MM.1S (cell line): ENCODE data around the gene TMEM163.

Experiments
- DNase-seq: peaks from one replicate; pipeline ENCODE4 v3.0.0-alpha.2; 2015
- H2AFZ ChIP-seq: fragments of 300-600 bp; sonication (generic); 2 replicates; pipeline ENCODE4 v1.6.0; 2016; ENCODE audit warnings: antibody characterized with exemption, low read length
- H3F3A ChIP-seq: fragments of 300-600 bp; sonication (generic); 2 replicates; pipeline ENCODE4 v1.6.1; 2016; ENCODE audit warnings: mild to moderate bottlenecking, antibody characterized with exemption, low read length, moderate library complexity, mixed read lengths; ENCODE audit not compliant: insufficient read depth
- H3K27ac ChIP-seq: fragments of 300-600 bp; sonication (generic); 2 replicates; pipeline ENCODE4 v1.5.1; 2016; ENCODE audit warnings: mild to moderate bottlenecking, low read length
- H3K27me3 ChIP-seq: fragments of 300-600 bp; sonication (generic); replicated peaks from 2 replicates; pipeline ENCODE4 v1.6.0; 2016; ENCODE audit warnings: low read length; ENCODE audit not compliant: insufficient read depth
- H3K36me3 ChIP-seq: fragments of 300-600 bp; sonication (generic); replicated peaks from 2 replicates; pipeline ENCODE4 v1.6.1; 2016; ENCODE audit warnings: mild to moderate bottlenecking, low read length, mixed read lengths; ENCODE audit not compliant: insufficient read depth
- H3K4me1 ChIP-seq: fragments of 300-600 bp; sonication (generic); 2 replicates; pipeline ENCODE4 v1.6.1; 2016; ENCODE audit warnings: low read length, mixed read lengths
- H3K4me2 ChIP-seq: fragments of 300-600 bp; sonication (generic); 2 replicates; pipeline ENCODE4 v1.6.0; 2016; ENCODE audit warnings: low read depth, low read length
- H3K4me3 ChIP-seq: fragments of 300-600 bp; sonication (generic); 2 replicates; pipeline ENCODE4 v1.5.1; 2016; ENCODE audit warnings: low read length, mixed read lengths
- H3K79me2 ChIP-seq: fragments of 300-600 bp; sonication (generic); 2 replicates; pipeline ENCODE4 v1.6.1; 2016; ENCODE audit warnings: mixed run types, low read length, mixed read lengths
- H3K9ac ChIP-seq: fragments of 300-600 bp; sonication (generic); 2 replicates; pipeline ENCODE4 v1.6.1; 2016; ENCODE audit warnings: low read length, mixed read lengths
- H3K9me2 ChIP-seq: fragments of 300-600 bp; sonication (generic); replicated peaks from 2 replicates; pipeline ENCODE4 v1.6.1; 2016; ENCODE audit warnings: mild to moderate bottlenecking, low read length, mixed read lengths; ENCODE audit not compliant: insufficient read depth
- H3K9me3 ChIP-seq: fragments of 300-600 bp; sonication (generic); replicated peaks from 2 replicates; pipeline ENCODE4 v1.6.1; 2016; ENCODE audit warnings: mild to moderate bottlenecking, low read length, mixed read lengths; ENCODE audit not compliant: insufficient read depth
- H4K20me1 ChIP-seq: fragments of 300-600 bp; sonication (generic); 2 replicates; pipeline ENCODE4 v1.6.1; 2016; ENCODE audit warnings: mild to moderate bottlenecking, low read length, moderate library complexity, mixed read lengths; ENCODE audit not compliant: insufficient read depth
- EZH2 ChIP-seq: fragments of 300-600 bp; sonication (generic); optimal IDR thresholded peaks from 2 replicates; pipeline ENCODE3; 2017; ENCODE audit warnings: low read depth, mild to moderate bottlenecking, antibody characterized with exemption, low read length, mixed read lengths
- EZH2phosphoT487 ChIP-seq: fragments of 300-600 bp; sonication (generic); IDR thresholded peaks from 2 replicates; pipeline ENCODE4 v1.6.1; 2018; ENCODE audit warnings: antibody characterized with exemption, low read length
- TF ChIP-seq, protein P1 (sequence below): fragments of 300-600 bp; sonication (generic); IDR thresholded peaks from 2 replicates; pipeline ENCODE4 v1.5.1; 2016; ENCODE audit warnings: antibody characterized with exemption, low read length, mixed read lengths

The TMEM163 gene

DNA sequence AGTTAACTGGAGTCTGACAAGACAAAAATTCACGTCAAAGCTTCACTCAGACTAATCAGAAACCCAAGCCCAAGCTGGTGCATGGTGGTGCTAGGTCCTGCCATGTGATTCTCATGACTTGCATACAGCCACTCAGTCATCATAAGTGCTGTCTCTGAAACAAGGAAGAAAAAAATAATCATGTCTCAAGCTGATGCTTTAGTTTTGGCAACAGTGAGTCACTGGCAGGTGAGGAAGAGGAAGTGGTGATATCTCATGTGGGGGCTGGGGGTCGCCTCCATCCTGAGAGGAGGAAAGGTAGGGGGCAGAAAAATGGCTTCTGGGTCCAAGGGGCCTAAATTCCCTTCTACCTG, 136.3 kb downstream of the TMEM163 start:
- H2AFZ ChIP-seq, result no peak overlapping the region
- H3K9ac ChIP-seq, result no peak overlapping the region
- H3K27me3 ChIP-seq, result no peaks in the 10 kb centered on the region
- no peaks in the 10 kb centered on the region for H3K79me2 ChIP-seq
- TF ChIP-seq, protein P1, sequence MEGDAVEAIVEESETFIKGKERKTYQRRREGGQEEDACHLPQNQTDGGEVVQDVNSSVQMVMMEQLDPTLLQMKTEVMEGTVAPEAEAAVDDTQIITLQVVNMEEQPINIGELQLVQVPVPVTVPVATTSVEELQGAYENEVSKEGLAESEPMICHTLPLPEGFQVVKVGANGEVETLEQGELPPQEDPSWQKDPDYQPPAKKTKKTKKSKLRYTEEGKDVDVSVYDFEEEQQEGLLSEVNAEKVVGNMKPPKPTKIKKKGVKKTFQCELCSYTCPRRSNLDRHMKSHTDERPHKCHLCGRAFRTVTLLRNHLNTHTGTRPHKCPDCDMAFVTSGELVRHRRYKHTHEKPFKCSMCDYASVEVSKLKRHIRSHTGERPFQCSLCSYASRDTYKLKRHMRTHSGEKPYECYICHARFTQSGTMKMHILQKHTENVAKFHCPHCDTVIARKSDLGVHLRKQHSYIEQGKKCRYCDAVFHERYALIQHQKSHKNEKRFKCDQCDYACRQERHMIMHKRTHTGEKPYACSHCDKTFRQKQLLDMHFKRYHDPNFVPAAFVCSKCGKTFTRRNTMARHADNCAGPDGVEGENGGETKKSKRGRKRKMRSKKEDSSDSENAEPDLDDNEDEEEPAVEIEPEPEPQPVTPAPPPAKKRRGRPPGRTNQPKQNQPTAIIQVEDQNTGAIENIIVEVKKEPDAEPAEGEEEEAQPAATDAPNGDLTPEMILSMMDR, result no peak
- no peak for TF ChIP-seq EZH2phosphoT487
- no peak for TF ChIP-seq EZH2
- peaks cover 7% of the 10 kb centered on the region; the same call in 1 of the 2 replicates for H3K4me1 ChIP-seq
- no peaks in the 10 kb centered on the region for H3K36me3 ChIP-seq
- H3K4me3 ChIP-seq, result no peak overlapping the region
- no peak overlapping the region for H3K27ac ChIP-seq
- H3K9me2 ChIP-seq, result no peaks in the 10 kb centered on the region
- no peak overlapping the region for H3K4me2 ChIP-seq
- no peaks in the 10 kb centered on the region for H3K9me3 ChIP-seq
- no peak for DNase-seq
- no peaks in the 10 kb centered on the region for H3F3A ChIP-seq
- H4K20me1 ChIP-seq, result no peaks in the 10 kb centered on the region

DNA sequence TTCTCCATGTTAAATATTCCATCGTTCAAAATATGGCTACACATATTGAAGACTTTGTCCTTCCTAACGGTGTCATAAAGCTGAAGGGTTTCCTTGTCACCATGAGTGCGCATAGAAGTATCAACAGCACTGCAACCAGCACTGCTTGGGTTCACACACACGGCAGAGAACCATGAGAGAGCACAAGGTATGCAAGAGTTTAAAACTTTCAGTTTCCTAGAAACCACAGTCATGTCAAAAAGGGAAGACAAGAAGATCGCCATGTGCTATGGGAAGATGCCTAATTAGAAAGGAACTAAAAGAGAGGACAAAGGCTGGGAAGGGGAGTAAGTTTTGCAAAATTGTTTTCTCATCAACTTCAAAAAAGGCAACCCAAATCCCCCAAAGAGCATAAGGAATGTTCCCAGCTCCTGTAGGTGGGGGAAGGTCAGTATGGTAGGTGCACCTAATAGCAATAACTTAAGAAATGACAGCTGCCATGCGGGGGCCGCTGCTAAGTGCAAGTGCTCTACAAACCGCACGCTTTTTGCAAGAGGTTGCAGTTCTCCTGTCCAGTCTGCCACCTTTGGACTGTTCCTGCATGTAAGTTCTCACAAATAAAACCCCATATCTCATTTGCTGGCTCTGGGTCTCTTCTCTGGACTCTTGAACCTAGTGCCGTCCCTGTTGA, 136.8 kb downstream of the TMEM163 start:
- no peak overlapping the region for H3K9ac ChIP-seq
- TF ChIP-seq, protein P1, result no peak
- TF ChIP-seq EZH2phosphoT487 (no peak), EZH2 (no peak)
- H3F3A ChIP-seq, result no peaks in the 10 kb centered on the region
- H2AFZ ChIP-seq, result no peak overlapping the region
- H3K9me3 ChIP-seq, result no peaks in the 10 kb centered on the region
- H3K79me2 ChIP-seq, result no peaks in the 10 kb centered on the region
- H3K9me2 ChIP-seq, result no peaks in the 10 kb centered on the region
- H3K27ac ChIP-seq, result no peak overlapping the region
- no peaks in the 10 kb centered on the region for H3K36me3 ChIP-seq
- H3K4me2 ChIP-seq, result no peak overlapping the region
- peaks cover 7% of the 10 kb centered on the region; the same call in 1 of the 2 replicates for H3K4me1 ChIP-seq
- no peaks in the 10 kb centered on the region for H3K27me3 ChIP-seq
- no peaks in the 10 kb centered on the region for H4K20me1 ChIP-seq
- peak; percentile 43 for DNase-seq
- H3K4me3 ChIP-seq, result no peak overlapping the region

DNA sequence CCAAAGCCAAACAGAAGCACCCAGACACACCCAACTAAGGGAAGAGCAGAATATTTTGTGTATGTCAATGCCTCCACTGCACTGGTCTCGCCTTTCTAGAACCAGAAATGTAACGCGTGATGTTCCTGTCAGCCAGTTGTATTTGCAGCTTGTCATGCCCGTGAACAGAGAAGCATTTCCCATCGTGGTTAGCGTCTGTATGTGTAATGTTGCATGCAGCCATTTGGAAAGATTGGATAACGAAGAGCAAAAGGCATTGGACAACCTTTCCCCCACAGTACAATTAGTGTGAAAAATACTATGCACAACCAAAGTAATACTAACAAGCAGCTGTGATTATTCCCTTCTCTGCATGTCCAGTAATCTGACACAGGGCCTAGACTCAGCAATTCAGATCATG, 140.5 kb downstream of the TMEM163 start:
- no peaks in the 10 kb centered on the region for H3K79me2 ChIP-seq

More for the DNA sequence above, 140.5 kb downstream of the TMEM163 start:
- Histone ChIP-seq H3F3A (no peaks in the 10 kb centered on the region), H3K36me3 (no peaks in the 10 kb centered on the region), H3K27me3 (no peaks in the 10 kb centered on the region), H3K9me2 (no peaks in the 10 kb centered on the region), H3K4me1 (peaks cover 7% of the 10 kb centered on the region; the same call in 1 of the 2 replicates), H4K20me1 (no peaks in the 10 kb centered on the region), H3K27ac (no peak overlapping the region), H3K4me3 (no peak overlapping the region), H3K9ac (no peak overlapping the region), H3K4me2 (no peak overlapping the region), H2AFZ (no peak overlapping the region), H3K9me3 (no peaks in the 10 kb centered on the region)
- DNase-seq, result no peak
- no peak for TF ChIP-seq EZH2phosphoT487
- no peak for TF ChIP-seq EZH2
- TF ChIP-seq, protein P1, result no peak
